ENCODE results near the gene CACNA1A. TPM values are rescaled to one million over a fixed set of nuclear protein-coding genes. Genes with fewer than 3 reads are reported as not detected.

The CACNA1A gene
- polyA plus RNA-seq, 3 donors = 0.08 to 0.09 TPM; not detected in 1

GRCh38 chr19:13198634-13199033, 307.6 kb downstream of the CACNA1A start:
- Histone ChIP-seq H3K4me3 (replicated peaks in 1 of 3; ENCODE audit: low read depth in 2 of 3, low read length in 3 of 3) (no peak overlapping the region), H3K4me1 (ENCODE audit: control insufficient read depth in 1 of 2, insufficient read depth in 2 of 2, low read length in 2 of 2) (peaks cover 0 to 2% of the 10 kb centered on the region in 2 donors), H3K36me3 (replicated peaks in 1 of 2; ENCODE audit: control insufficient read depth in 1 of 2, insufficient read depth in 2 of 2, low read length in 2 of 2) (no peaks in the 10 kb centered on the region), H4K20me1 (ENCODE audit: insufficient read depth, low read length) (no peaks in the 10 kb centered on the region), H3K9ac (ENCODE audit: insufficient read depth, low read length, poor library complexity, severe bottlenecking) (no peak overlapping the region), H3K79me2 (ENCODE audit: insufficient read depth, low read length) (no peaks in the 10 kb centered on the region), H2AFZ (ENCODE audit: insufficient read depth, low read depth, low read length, poor library complexity, severe bottlenecking) (no peak overlapping the region), H3K27me3 (ENCODE audit: control insufficient read depth in 2 of 2, insufficient read depth in 2 of 2, low read length in 2 of 2) (no peaks in the 10 kb centered on the region), H3K9me3 (replicated peaks in 1 of 2; ENCODE audit: control insufficient read depth in 1 of 2, insufficient read depth in 1 of 2, low read length in 2 of 2) (no peaks in the 10 kb centered on the region), H3K4me2 (replicated peaks; ENCODE audit: extremely low read depth, low read length, poor library complexity, severe bottlenecking) (no peak overlapping the region), H3K27ac (ENCODE audit: low read depth in 1 of 2, low read length in 2 of 2) (no peak overlapping the region)
- intact Hi-C loops (cut with micrococcal nuclease) = loop anchor here in 1 of 2 donors (5.0 kb wide), 1 partner anchor 34 kb away; no protein-coding TSS in a partner anchor
- Mint-ChIP-seq H3K27ac (no peak overlapping the region), H3K36me3 (no peaks in the 10 kb centered on the region), H3K27me3 (ENCODE audit: low read depth in 3 of 3) (peaks cover 0 to 3% (median 0%) of the 10 kb centered on the region in 3 donors), H3K9me3 (no peaks in the 10 kb centered on the region), H3K4me1 (peaks cover 4% of the 10 kb centered on the region), H3K4me3 (no peak overlapping the region)
- TF ChIP-seq CTCF (IDR thresholded peaks at IDR 0.05) = no peak
- 94% methylated on average over 18 of the region's 18 CpGs for WGBS (ENCODE audit: insufficient coverage)
- DNase-seq = no peak

DNA sequence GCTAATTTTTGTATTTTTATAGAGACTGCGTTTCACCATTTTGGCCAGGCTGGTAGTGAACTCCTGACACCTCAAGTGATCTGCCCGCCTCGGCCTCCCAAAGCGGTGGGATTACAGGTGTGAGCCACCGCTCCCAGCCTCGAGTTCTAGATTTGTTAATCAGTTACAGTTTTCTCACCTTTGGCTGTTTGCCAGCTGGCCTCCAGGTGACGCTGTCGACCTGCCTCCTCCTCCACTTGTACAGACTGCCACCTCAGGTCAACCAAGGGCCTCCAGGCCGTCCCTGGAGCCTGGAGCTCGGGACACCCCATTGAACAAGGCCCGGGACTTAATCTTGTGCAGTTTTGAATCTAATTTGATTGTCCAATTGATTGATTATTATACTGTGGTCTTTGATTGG, 310.6 kb downstream of the CACNA1A start:
- Histone ChIP-seq H3K79me2 (ENCODE audit: insufficient read depth, low read length) (no peaks in the 10 kb centered on the region), H3K9ac (ENCODE audit: insufficient read depth, low read length, poor library complexity, severe bottlenecking) (no peak overlapping the region), H3K4me2 (replicated peaks; ENCODE audit: extremely low read depth, low read length, poor library complexity, severe bottlenecking) (no peak overlapping the region), H2AFZ (ENCODE audit: insufficient read depth, low read depth, low read length, poor library complexity, severe bottlenecking) (no peak overlapping the region), H4K20me1 (ENCODE audit: insufficient read depth, low read length) (no peaks in the 10 kb centered on the region), H3K4me3 (replicated peaks in 1 of 3; ENCODE audit: low read depth in 2 of 3, low read length in 3 of 3) (no peak overlapping the region), H3K4me1 (ENCODE audit: control insufficient read depth in 1 of 2, insufficient read depth in 2 of 2, low read length in 2 of 2) (peaks cover 0 to 5% of the 10 kb centered on the region in 2 donors), H3K9me3 (replicated peaks in 1 of 2; ENCODE audit: control insufficient read depth in 1 of 2, insufficient read depth in 1 of 2, low read length in 2 of 2) (no peaks in the 10 kb centered on the region), H3K36me3 (replicated peaks in 1 of 2; ENCODE audit: control insufficient read depth in 1 of 2, insufficient read depth in 2 of 2, low read length in 2 of 2) (no peaks in the 10 kb centered on the region), H3K27ac (ENCODE audit: low read depth in 1 of 2, low read length in 2 of 2) (no peak overlapping the region), H3K27me3 (ENCODE audit: control insufficient read depth in 2 of 2, insufficient read depth in 2 of 2, low read length in 2 of 2) (no peaks in the 10 kb centered on the region)
- intact Hi-C loops (cut with micrococcal nuclease) = loop anchor here in 1 of 2 donors (5.0 kb wide), 1 partner anchor 37 kb away; no protein-coding TSS in a partner anchor
- no peak for DNase-seq
- TF ChIP-seq CTCF (IDR thresholded peaks at IDR 0.05) = no peak
- peaks cover 0 to 4% (median 0%) of the 10 kb centered on the region in 3 donors for H3K27me3 Mint-ChIP-seq (ENCODE audit: low read depth in 3 of 3)
- H3K4me3 Mint-ChIP-seq = no peak overlapping the region
- H3K27ac Mint-ChIP-seq = no peak overlapping the region
- WGBS (ENCODE audit: insufficient coverage) = 83% methylated on average over 11 of the region's 11 CpGs
- H3K9me3 Mint-ChIP-seq = no peaks in the 10 kb centered on the region
- H3K36me3 Mint-ChIP-seq = no peaks in the 10 kb centered on the region
- H3K4me1 Mint-ChIP-seq = peaks cover 8% of the 10 kb centered on the region

All from CD14-positive monocyte (primary cell).